ENCODE measurements around the gene KNDC1. TPM values are rescaled to one million over a fixed set of nuclear protein-coding genes. Genes with fewer than 3 reads are reported as not detected.

The KNDC1 gene
- total and polyA plus RNA-seq, 2 of the 13 experiments (the other 11 are each of a cell fraction or from before 2014, with no cell fraction given): 0.69 TPM; not detected in 1

- in situ Hi-C loops (cut with HindIII; ENCODE audit: extremely low pct_ligation_motif_present, low pct_unique_long_range_greater_than_20kb) (no loop called here), intact Hi-C loops (cut with micrococcal nuclease; ENCODE audit: unreplicated experiment) (no loop called here)
- Histone ChIP-seq H4K20me1 (ENCODE audit: insufficient read depth, low read length) (no peaks in the 10 kb centered on the region), H3K27ac (ENCODE audit: extremely low read length, insufficient read depth, low read length) (no peak within 1 kb of the TSS), H3K4me1 (ENCODE audit: insufficient read depth, low read length) (no peaks in the 10 kb centered on the region), H3K36me3 (replicated peaks in 1 of 2; ENCODE audit: control insufficient read depth in 1 of 2, insufficient read depth in 2 of 2, low read length in 2 of 2) (no peaks in the 10 kb centered on the region), H3K9me3 (ENCODE audit: low read length) (no peaks in the 10 kb centered on the region), H3K4me2 (ENCODE audit: low read depth, low read length) (no peak within 1 kb of the TSS), H3K79me2 (ENCODE audit: insufficient read depth, low read length) (no peaks in the 10 kb centered on the region), H2AFZ (ENCODE audit: low read length) (no peak within 1 kb of the TSS), H3K4me3 (replicated peaks in 1 of 3; ENCODE audit: insufficient read depth in 1 of 3, low read depth in 2 of 3, low read length in 3 of 3) (no peak within 1 kb of the TSS), H3K9ac (ENCODE audit: insufficient read depth, low read depth, low read length) (no peak within 1 kb of the TSS), H3K27me3 (ENCODE audit: control insufficient read depth in 1 of 2, insufficient read depth in 2 of 2, low read length in 2 of 2) (peaks cover 10 to 56% of the 10 kb centered on the region in 2 experiments)
- ChIA-PET CTCF (ENCODE audit: low intra/inter-chr PET ratio, low total read pairs) (no interaction called here), POLR2A (no interaction called here)
- ATAC-seq (no peak), FAIRE-seq (no peak), DNase-seq (ENCODE audit: low spot score) (no peak)
- 57% methylated on average over 16 of the region's 49 CpGs for WGBS (ENCODE audit: low lambda C conversion rate)
- TF ChIP-seq STAG1 (CRISPR knock-in tag; IDR thresholded peaks at IDR 0.05) (no peak), FOXM1 (CRISPR knock-in tag; IDR thresholded peaks at IDR 0.05) (no peak), ZNF30 (CRISPR knock-in tag; IDR thresholded peaks at IDR 0.05) (no peak), PAF1 (CRISPR knock-in tag; IDR thresholded peaks at IDR 0.05) (no peak), ATF7-NPFF (CRISPR knock-in tag; IDR thresholded peaks at IDR 0.05; ENCODE audit: low read depth) (no peak), IRF9 (CRISPR knock-in tag; IDR thresholded peaks at IDR 0.05; ENCODE audit: borderline replicate concordance) (no peak), TARDBP (CRISPR knock-in tag; IDR thresholded peaks at IDR 0.05) (no peak), ZNF18 (CRISPR knock-in tag; IDR thresholded peaks at IDR 0.05; ENCODE audit: insufficient replicate concordance) (no peak), BRCA1 (CRISPR knock-in tag; IDR thresholded peaks at IDR 0.05) (no peak), ZKSCAN1 (IDR thresholded peaks at IDR 0.05; ENCODE audit: low read length) (no peak), ZNF207 (IDR thresholded peaks at IDR 0.05; ENCODE audit: borderline replicate concordance) (no peak), TCF12 (IDR thresholded peaks at IDR 0.05) (no peak), TCF12 (CRISPR knock-in tag; IDR thresholded peaks at IDR 0.05) (no peak), ZSCAN22 (CRISPR knock-in tag; IDR thresholded peaks at IDR 0.05) (no peak), ZNF503 (CRISPR knock-in tag; IDR thresholded peaks at IDR 0.05) (no peak)
- no TSS peak for BruUV-seq (replicated peaks)
Measured at GRCh38 chr10:133230044-133230361, 70.0 kb downstream of the KNDC1 start, which contains the start of gene UTF1. Gene UTF1 (plus strand): TSS chr10:133230217. CDS start chr10:133230289, 72 bp downstream.

Measured in HepG2 (cell line).